Fibroblast of lung (primary cell): ENCODE results near the gene TCF23. TPM values are rescaled to one million over a fixed set of nuclear protein-coding genes. Genes with fewer than 3 reads are reported as not detected.

Source experiments
- DNase-seq, 2 donors: peaks; one replicate each; pipeline versions ENCODE4 v3.0.0 to v3.0.0-alpha.2; 2010; ENCODE audit warnings: low read depth in 2 of 2
- H2AFZ ChIP-seq: 2 replicates; pipeline ENCODE4 v1.5.1; 2012; ENCODE audit warnings: low read length, control low read depth, inconsistent platforms
- H3K27ac ChIP-seq: 2 replicates; pipeline ENCODE4 v1.5.1; 2011; ENCODE audit warnings: low read length, control low read depth; ENCODE audit not compliant: insufficient read depth
- H3K27me3 ChIP-seq: 2 replicates; pipeline ENCODE4 v1.5.1; 2011; ENCODE audit warnings: mild to moderate bottlenecking, low read length; ENCODE audit not compliant: control insufficient read depth, insufficient read depth
- H3K36me3 ChIP-seq: 2 replicates; pipeline ENCODE4 v1.5.1; 2011; ENCODE audit warnings: low read length; ENCODE audit not compliant: control insufficient read depth, insufficient read depth
- H3K4me1 ChIP-seq: 2 replicates; pipeline ENCODE4 v1.5.1; 2011; ENCODE audit warnings: low read length; ENCODE audit not compliant: control insufficient read depth, insufficient read depth; ENCODE audit errors: extremely low read depth
- H3K4me2 ChIP-seq: 2 replicates; pipeline ENCODE4 v1.5.1; 2011; ENCODE audit warnings: low read length, control low read depth; ENCODE audit not compliant: insufficient read depth; ENCODE audit errors: extremely low read depth
- H3K4me3 ChIP-seq, 4 experiments: fragments of 200-600 bp in 1 of 4; sonication (generic) in 1 of 4; replicated peaks in 1 of 4; 2 replicates each; pipeline ENCODE4 v1.5.1; 2011 to 2016; ENCODE audit warnings: low read length in 4 of 4, low read depth in 3 of 4, mild to moderate bottlenecking in 3 of 4, control low read depth in 2 of 4, inconsistent platforms in 1 of 4, mixed read lengths in 1 of 4; ENCODE audit not compliant: insufficient read depth in 1 of 4; ENCODE audit errors: control extremely low read depth in 1 of 4
- H3K79me2 ChIP-seq: 2 replicates; pipeline ENCODE4 v1.5.1; 2012; ENCODE audit warnings: mild to moderate bottlenecking, low read length, inconsistent platforms; ENCODE audit not compliant: control insufficient read depth, insufficient read depth
- H3K9ac ChIP-seq: 2 replicates; pipeline ENCODE4 v1.5.1; 2011; ENCODE audit warnings: mild to moderate bottlenecking, low read length, control low read depth; ENCODE audit not compliant: insufficient read depth
- H3K9me3 ChIP-seq: 2 replicates; pipeline ENCODE4 v1.5.1; 2012; ENCODE audit warnings: low read depth, low read length; ENCODE audit not compliant: control insufficient read depth, insufficient read depth
- H4K20me1 ChIP-seq: 2 replicates; pipeline ENCODE4 v1.5.1; 2011; ENCODE audit warnings: low read length; ENCODE audit not compliant: control insufficient read depth, insufficient read depth; ENCODE audit errors: extremely low read depth
- EZH2 ChIP-seq: IDR thresholded peaks from 2 replicates; pipeline ENCODE4 v1.5.1; 2012; ENCODE audit warnings: low read length, control low read depth, mild to moderate bottlenecking; ENCODE audit errors: missing control alignments
- polyA plus RNA-seq, 2 donors: library from polyadenylated mRNA; depleted of rRNA in 1 of 2; stranded (reverse) in 1 of 2; unstranded in 1 of 2; fragments of >200 nt; gene quantifications; 2 replicates each; pipeline ENCODE4 v1.2.1, GENCODE V29; 2011 to 2012; ENCODE audit warnings: missing spikeins in 1 of 2
- total RNA-seq: library from RNA; depleted of rRNA; stranded (reverse); fragments of >200 nt; gene quantifications from 2 replicates; pipeline ENCODE4 v1.2.1, GENCODE V29; 2014
- TF ChIP-seq, protein P1 (sequence below), 2 donors: IDR thresholded peaks in 1 of 2; conservative IDR thresholded peaks in 1 of 2; 1 replicate in 1 of 2; 2 replicates in 1 of 2; pipeline ENCODE4 v1.5.1; 2011 to 2012; ENCODE audit warnings: low read length in 2 of 2, control low read depth in 1 of 2, inconsistent platforms in 1 of 2, low read depth in 1 of 2, mild to moderate bottlenecking in 1 of 2

Gene TCF23
- total and polyA plus RNA-seq, 2 donors (not counting 1 experiment from before 2014, with no cell fraction given) = not detected

DNA sequence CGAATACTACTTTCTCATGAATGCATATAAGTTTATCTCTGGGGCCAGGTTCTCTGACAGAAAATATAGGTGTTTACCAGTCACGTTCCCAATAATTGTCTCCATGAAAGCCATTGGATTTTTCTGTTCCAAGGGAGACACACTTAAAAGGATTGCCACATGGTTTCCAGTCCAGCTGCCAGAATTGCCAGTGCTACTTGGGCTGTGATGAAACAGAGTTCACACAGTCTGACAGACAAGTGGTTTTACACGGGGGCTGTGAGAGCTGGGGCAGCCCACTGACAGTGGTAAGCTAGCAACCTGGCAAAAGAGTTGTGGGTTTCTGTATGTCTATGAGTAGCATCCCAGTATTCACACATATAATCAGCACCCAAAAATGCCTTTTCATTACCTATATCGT is 35.3 kb downstream of the TCF23 start:
- H3K9ac ChIP-seq = no peak overlapping the region
- TF ChIP-seq, protein P1, sequence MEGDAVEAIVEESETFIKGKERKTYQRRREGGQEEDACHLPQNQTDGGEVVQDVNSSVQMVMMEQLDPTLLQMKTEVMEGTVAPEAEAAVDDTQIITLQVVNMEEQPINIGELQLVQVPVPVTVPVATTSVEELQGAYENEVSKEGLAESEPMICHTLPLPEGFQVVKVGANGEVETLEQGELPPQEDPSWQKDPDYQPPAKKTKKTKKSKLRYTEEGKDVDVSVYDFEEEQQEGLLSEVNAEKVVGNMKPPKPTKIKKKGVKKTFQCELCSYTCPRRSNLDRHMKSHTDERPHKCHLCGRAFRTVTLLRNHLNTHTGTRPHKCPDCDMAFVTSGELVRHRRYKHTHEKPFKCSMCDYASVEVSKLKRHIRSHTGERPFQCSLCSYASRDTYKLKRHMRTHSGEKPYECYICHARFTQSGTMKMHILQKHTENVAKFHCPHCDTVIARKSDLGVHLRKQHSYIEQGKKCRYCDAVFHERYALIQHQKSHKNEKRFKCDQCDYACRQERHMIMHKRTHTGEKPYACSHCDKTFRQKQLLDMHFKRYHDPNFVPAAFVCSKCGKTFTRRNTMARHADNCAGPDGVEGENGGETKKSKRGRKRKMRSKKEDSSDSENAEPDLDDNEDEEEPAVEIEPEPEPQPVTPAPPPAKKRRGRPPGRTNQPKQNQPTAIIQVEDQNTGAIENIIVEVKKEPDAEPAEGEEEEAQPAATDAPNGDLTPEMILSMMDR (conservative IDR thresholded peaks at IDR 0.05 in 1 of 2, IDR thresholded peaks at IDR 0.05 in 1 of 2; ENCODE audit: low read depth in 1 of 2, low read length in 2 of 2) = no peak
- TF ChIP-seq EZH2 = no peak
- H3K27ac ChIP-seq = no peak overlapping the region
- peaks cover 10% of the 10 kb centered on the region for H3K4me1 ChIP-seq
- H2AFZ ChIP-seq = no peak overlapping the region
- no peaks in the 10 kb centered on the region for H3K36me3 ChIP-seq
- no peaks in the 10 kb centered on the region for H4K20me1 ChIP-seq
- peaks cover 10% of the 10 kb centered on the region for H3K27me3 ChIP-seq
- H3K79me2 ChIP-seq = no peaks in the 10 kb centered on the region
- H3K9me3 ChIP-seq = no peaks in the 10 kb centered on the region
- no peak overlapping the region for H3K4me2 ChIP-seq
- DNase-seq = peak in 1 of 2 donors; percentile 43
- H3K4me3 ChIP-seq = no peak overlapping the region

DNA sequence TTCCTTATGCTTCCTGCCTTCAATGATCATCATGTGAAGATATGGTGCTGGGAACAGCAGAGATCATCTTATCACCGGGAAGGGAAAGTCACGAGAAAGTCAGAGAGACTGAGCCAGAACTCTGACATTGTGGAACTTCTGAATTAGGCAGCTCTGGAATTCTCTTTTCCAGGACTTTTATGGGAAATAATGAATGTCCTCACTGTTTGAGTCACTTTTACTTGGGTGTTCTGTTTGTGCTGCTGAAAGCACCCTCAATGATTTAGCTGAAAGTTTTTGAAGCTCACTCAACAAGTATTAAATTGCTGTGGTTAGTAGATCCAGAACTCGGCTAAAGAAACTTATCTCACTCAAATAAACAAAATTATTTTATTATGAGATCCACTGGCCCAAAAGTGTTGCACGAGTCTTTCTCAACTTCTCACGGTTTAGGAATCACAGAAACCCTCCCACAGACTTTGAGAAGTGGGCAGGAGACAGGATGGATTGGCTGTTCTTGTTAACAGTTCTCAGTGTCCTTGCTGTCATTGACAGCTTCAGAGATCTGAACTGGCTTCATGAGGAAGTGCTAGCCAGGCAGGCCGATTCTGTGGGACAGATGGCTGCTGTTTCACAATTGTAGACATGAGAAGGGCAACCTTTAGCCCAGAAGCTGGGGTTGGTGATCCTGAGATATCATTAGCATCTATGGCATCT is 36.7 kb downstream of the TCF23 start:
- H3K79me2 ChIP-seq = no peaks in the 10 kb centered on the region
- peaks cover 10% of the 10 kb centered on the region for H3K27me3 ChIP-seq
- no peaks in the 10 kb centered on the region for H3K36me3 ChIP-seq
- H3K4me1 ChIP-seq = peaks cover 10% of the 10 kb centered on the region
- no peak overlapping the region for H3K9ac ChIP-seq
- H4K20me1 ChIP-seq = no peaks in the 10 kb centered on the region
- peak; percentile 68 to 88 for DNase-seq
- peak overlapping the region; percentile 17 for H3K4me2 ChIP-seq
- H3K9me3 ChIP-seq = no peaks in the 10 kb centered on the region
- TF ChIP-seq, protein P1 (conservative IDR thresholded peaks at IDR 0.05 in 1 of 2, IDR thresholded peaks at IDR 0.05 in 1 of 2; ENCODE audit: low read depth in 1 of 2, low read length in 2 of 2) = no peak
- no peak for TF ChIP-seq EZH2
- no peak overlapping the region for H2AFZ ChIP-seq
- H3K4me3 ChIP-seq = peak overlapping the region in 1 of 4 experiments; percentile 8
- peak overlapping the region; percentile 48 for H3K27ac ChIP-seq

DNA sequence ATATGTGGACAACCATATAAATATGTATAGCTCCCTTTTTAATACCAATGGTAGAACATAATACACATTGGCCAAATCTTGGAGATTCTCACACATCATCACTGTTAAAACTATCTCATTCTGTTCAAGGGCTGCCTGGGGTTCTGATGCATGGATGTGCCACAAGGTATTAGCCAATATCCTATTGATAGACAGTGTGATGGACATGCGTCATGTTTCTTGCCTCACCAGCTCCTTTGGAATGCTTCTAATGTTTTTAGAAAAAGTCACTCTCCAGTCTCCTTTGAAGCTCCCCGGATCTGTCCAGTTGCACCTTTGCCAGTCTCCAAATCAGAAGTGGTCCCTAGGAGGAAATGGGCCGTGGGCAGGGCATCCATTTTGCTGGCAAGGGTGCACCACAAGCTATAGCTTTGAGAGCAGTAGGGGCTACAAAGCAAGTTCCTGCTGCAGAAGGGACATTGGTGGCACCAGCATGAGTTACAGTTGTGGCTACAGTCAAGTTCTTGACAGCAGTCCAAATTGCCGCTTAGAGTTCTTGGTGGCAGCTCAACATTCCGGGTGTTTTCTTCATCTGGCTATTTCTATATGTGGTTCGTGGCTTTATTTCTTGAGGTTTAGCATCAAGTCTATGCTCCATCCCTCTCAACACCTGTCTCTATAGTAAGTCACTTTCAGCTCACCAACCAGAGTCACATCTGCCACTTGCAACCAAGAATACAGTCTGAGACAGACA is 38.0 kb downstream of the TCF23 start:
- TF ChIP-seq, protein P1 (conservative IDR thresholded peaks at IDR 0.05 in 1 of 2, IDR thresholded peaks at IDR 0.05 in 1 of 2; ENCODE audit: low read depth in 1 of 2, low read length in 2 of 2) = no peak
- no peak for TF ChIP-seq EZH2
- H3K9ac ChIP-seq = no peak overlapping the region
- H4K20me1 ChIP-seq = no peaks in the 10 kb centered on the region
- no peak overlapping the region for H3K4me2 ChIP-seq
- H3K79me2 ChIP-seq = no peaks in the 10 kb centered on the region
- DNase-seq = no peak
- no peak overlapping the region for H2AFZ ChIP-seq
- no peaks in the 10 kb centered on the region for H3K9me3 ChIP-seq
- no peak overlapping the region for H3K27ac ChIP-seq
- no peak overlapping the region for H3K4me3 ChIP-seq
- peaks cover 16% of the 10 kb centered on the region for H3K27me3 ChIP-seq
- peaks cover 8% of the 10 kb centered on the region for H3K4me1 ChIP-seq
- no peaks in the 10 kb centered on the region for H3K36me3 ChIP-seq
